Lung (tissue), 12 donors: ENCODE data around the gene IL1RN. TPM values are rescaled to one million over a fixed set of nuclear protein-coding genes. Genes with fewer than 3 reads are reported as not detected.

Experiments used
- ATAC-seq: fragments of 200-7000 bp; cut with Tn5 transposase; one replicate; pipeline ENCODE4 v1.9.1; 2020; ENCODE audit warnings: moderate number of reproducible peaks; ENCODE audit not compliant: insufficient read depth, low FRiP score
- DNase-seq, 3 donors: peaks; one replicate each; pipeline ENCODE4 v3.0.0-alpha.2; 2013 to 2017
- H3K27ac ChIP-seq, 2 donors: one replicate each; pipeline ENCODE4 v1.5.1; 2013; ENCODE audit warnings: mild to moderate bottlenecking in 2 of 2, moderate library complexity in 2 of 2, control low read depth in 1 of 2, inconsistent platforms in 1 of 2, low read depth in 1 of 2, low read length in 1 of 2
- H3K27me3 ChIP-seq, 3 donors: one replicate each; pipeline ENCODE4 v1.5.1; 2013; ENCODE audit warnings: low read length in 2 of 3; ENCODE audit not compliant: control insufficient read depth in 3 of 3, insufficient read depth in 3 of 3
- H3K36me3 ChIP-seq, 4 donors: one replicate each; pipeline ENCODE4 v1.5.1; 2013; ENCODE audit warnings: low read length in 4 of 4, mild to moderate bottlenecking in 1 of 4, moderate library complexity in 1 of 4; ENCODE audit not compliant: control insufficient read depth in 4 of 4, insufficient read depth in 4 of 4
- H3K4me1 ChIP-seq, 5 donors: one replicate each; pipeline ENCODE4 v1.5.1; 2013; ENCODE audit warnings: low read length in 5 of 5, mild to moderate bottlenecking in 2 of 5, moderate library complexity in 1 of 5; ENCODE audit not compliant: control insufficient read depth in 5 of 5, insufficient read depth in 5 of 5
- H3K4me3 ChIP-seq: one replicate; pipeline ENCODE4 v1.5.1; 2013; ENCODE audit warnings: mild to moderate bottlenecking, control low read depth, moderate library complexity
- H3K9ac ChIP-seq, 2 donors: one replicate each; pipeline ENCODE4 v1.5.1; 2013; ENCODE audit warnings: low read length in 2 of 2, control low read depth in 1 of 2; ENCODE audit not compliant: insufficient read depth in 1 of 2
- H3K9me3 ChIP-seq, 4 donors: one replicate each; pipeline ENCODE4 v1.5.1; 2013; ENCODE audit warnings: low read length in 3 of 4, mild to moderate bottlenecking in 1 of 4, moderate library complexity in 1 of 4; ENCODE audit not compliant: control insufficient read depth in 4 of 4, insufficient read depth in 3 of 4
- WGBS, 2 donors: extraction: QIAGEN DNeasy Blood & Tissue Kit; methylation state at CpG; one replicate each; pipeline ENCODE4 v1.1.7; 2013; 5-methylcytosine and 5-hydroxymethylcytosine counted together
- polyA plus RNA-seq, 2 donors: library from polyadenylated mRNA; stranded (reverse); fragments of 200-250 nt; gene quantifications; one replicate each; pipeline ENCODE4 v1.2.1, GENCODE V29; 2013
- total RNA-seq, 2 donors: library from RNA; depleted of rRNA in 1 of 2; stranded (reverse); fragments of >200 nt in 1 of 2; gene quantifications; one replicate each; pipeline ENCODE4 v1.2.1, GENCODE V29; 2014 to 2021
- TF ChIP-seq, protein P1 (sequence below): IDR thresholded peaks from 2 replicates; pipeline ENCODE4 v1.5.1; 2012; ENCODE audit warnings: mild to moderate bottlenecking; ENCODE audit errors: control extremely low read depth, extremely low read depth
- donor health status: control.
- donor health status: control.
- donor health status: Bipolar disorder and iron deficiency.
- donor health status: healthy.
- donor health status: DM: yes; HTN: yes; CAD: no.

Gene IL1RN
- total and polyA plus RNA-seq, 4 donors, result 9.6 to 850 (median 16.7) TPM

DNA sequence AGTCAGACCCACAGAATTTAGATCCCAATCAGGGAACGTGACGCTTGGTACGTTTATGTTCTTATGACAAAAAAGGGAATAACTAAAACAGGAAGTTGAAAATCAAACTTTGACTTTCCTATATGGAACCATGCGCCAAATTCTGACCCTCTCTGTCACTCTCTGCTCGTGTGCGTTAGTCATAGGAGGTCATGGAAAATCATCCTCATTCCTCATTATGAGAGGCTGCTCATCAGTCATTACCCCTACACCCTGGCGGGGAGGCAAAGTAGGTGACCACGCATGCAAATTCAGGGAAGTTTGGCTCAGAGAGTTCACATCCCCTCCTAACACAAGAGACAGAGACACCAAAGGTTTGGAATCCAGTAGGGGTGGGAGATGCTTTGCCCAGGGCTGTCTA lies 44.1 kb upstream of the IL1RN start:
- H3K27me3 ChIP-seq, result no peaks in the 10 kb centered on the region
- no peak overlapping the region for H3K9ac ChIP-seq
- WGBS, 2 donors, result 38 to 50% methylated on average over 8 of the region's 8 CpGs
- DNase-seq, result no peak
- no peaks in the 10 kb centered on the region for H3K36me3 ChIP-seq
- no peak overlapping the region for H3K4me3 ChIP-seq
- H3K4me1 ChIP-seq, result peaks cover 0 to 6% (median 0%) of the 10 kb centered on the region in 5 donors
- no peaks in the 10 kb centered on the region for H3K9me3 ChIP-seq
- no peak for ATAC-seq
- TF ChIP-seq, protein P1, sequence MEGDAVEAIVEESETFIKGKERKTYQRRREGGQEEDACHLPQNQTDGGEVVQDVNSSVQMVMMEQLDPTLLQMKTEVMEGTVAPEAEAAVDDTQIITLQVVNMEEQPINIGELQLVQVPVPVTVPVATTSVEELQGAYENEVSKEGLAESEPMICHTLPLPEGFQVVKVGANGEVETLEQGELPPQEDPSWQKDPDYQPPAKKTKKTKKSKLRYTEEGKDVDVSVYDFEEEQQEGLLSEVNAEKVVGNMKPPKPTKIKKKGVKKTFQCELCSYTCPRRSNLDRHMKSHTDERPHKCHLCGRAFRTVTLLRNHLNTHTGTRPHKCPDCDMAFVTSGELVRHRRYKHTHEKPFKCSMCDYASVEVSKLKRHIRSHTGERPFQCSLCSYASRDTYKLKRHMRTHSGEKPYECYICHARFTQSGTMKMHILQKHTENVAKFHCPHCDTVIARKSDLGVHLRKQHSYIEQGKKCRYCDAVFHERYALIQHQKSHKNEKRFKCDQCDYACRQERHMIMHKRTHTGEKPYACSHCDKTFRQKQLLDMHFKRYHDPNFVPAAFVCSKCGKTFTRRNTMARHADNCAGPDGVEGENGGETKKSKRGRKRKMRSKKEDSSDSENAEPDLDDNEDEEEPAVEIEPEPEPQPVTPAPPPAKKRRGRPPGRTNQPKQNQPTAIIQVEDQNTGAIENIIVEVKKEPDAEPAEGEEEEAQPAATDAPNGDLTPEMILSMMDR, result no peak
- no peak overlapping the region for H3K27ac ChIP-seq

DNA sequence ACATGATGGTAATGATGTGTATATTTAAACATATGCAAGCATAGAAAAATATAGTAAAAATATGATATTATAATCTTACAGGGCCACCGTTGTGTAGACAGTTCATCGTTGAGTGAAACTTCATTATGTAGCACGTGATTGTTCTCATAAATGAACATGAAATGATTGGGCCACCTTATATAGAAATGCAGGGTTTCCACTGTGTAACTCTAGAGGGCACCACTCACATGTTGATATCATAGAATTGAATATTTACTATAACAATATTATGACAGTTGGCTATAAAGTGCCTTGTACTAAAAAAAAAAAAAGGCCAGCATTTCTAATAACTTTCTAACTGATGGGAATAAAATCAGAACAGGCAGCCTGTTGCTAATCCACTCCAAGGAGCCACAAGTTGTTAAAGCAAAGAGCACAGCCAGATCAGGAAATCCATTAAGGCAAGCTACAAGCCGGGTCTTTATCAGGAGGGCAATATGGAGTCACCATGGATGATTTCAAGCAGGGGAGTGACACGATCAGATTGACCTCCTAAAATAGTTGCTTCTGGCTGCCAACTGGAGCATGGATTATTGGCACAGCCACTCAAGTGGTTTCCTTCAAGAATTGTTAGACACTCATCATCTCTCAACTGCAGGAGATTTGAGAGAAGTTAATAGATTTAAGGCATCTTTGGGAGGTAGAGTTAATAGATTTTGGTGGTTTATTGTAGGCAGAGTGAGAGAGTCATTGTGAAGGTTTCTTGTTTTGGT lies 43.0 kb upstream of the IL1RN start:
- Histone ChIP-seq H3K27ac (no peak overlapping the region), H3K4me3 (no peak overlapping the region), H3K36me3 (no peaks in the 10 kb centered on the region), H3K9me3 (no peaks in the 10 kb centered on the region), H3K9ac (no peak overlapping the region), H3K27me3 (no peaks in the 10 kb centered on the region), H3K4me1 (peaks cover 0 to 1% (median 0%) of the 10 kb centered on the region in 5 donors)
- 42 to 48% methylated on average over 5 of the region's 5 CpGs for WGBS, 2 donors
- peak; percentile 36 for ATAC-seq
- TF ChIP-seq, protein P1, result peak; percentile 9
- no peak for DNase-seq

DNA sequence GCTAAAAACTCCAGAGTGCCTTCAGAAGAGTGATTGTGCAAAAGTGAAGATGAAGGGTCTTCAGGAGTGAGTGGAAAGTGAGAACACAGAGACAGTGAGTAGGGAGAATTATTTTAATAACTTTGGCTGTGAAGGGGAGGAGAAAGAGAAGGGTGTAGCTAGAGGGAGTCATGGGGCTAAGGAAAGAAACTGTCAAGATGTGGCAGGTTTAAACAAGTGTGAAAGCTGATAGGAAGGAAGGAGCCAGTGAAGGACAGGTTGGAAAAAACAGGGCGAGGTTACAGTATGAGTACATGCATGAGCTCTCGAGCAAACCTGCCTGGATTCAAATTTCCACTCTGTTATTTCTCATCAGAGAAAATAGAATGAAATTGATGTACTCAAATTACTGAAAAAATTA lies 41.9 kb upstream of the IL1RN start:
- WGBS, 2 donors, result 60 to 86% methylated on average over 2 of the region's 2 CpGs
- Histone ChIP-seq H3K27me3 (no peaks in the 10 kb centered on the region), H3K4me3 (no peak overlapping the region), H3K4me1 (peaks cover 0 to 1% (median 0%) of the 10 kb centered on the region in 5 donors), H3K9me3 (no peaks in the 10 kb centered on the region), H3K27ac (no peak overlapping the region), H3K36me3 (no peaks in the 10 kb centered on the region), H3K9ac (no peak overlapping the region)
- no peak for DNase-seq
- TF ChIP-seq, protein P1, result no peak
- ATAC-seq, result no peak
